ENCODE data around the gene EML3. TPM values are rescaled to one million over a fixed set of nuclear protein-coding genes. Genes with fewer than 3 reads are reported as not detected.

Gene EML3
- total and polyA plus RNA-seq, 5 donors from 2014 or later, result 16.1 to 165 (median 16.8) TPM

DNA sequence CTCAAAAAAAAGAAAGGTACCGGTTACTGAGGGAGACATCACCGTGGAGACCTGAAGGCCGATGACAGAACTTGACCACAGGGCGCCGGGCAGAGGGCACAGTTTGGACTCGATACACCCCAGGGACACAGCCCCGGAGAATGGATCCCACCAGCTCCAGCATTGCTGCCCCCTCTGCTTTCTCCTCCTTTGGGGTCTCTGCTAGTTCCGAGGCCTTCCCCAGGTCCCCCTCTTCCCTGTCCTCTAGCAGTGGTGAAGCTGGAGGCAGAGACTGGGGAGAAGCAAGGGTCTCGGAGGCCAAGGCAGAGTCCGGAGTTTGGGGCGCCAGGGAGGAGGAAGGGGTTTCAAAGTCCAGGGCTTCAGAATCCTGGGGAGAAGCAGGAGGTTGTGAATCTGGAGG is 34.0 kb downstream of the EML3 start:
- Histone ChIP-seq H3K4me3 (ENCODE audit: low read depth, low read length) (no peak overlapping the region), H3K36me3 (ENCODE audit: control insufficient read depth, insufficient read depth, low read length) (peaks cover 40% of the 10 kb centered on the region), H3K4me1 (ENCODE audit: control insufficient read depth, insufficient read depth, low read length, poor library complexity, severe bottlenecking) (peaks cover 14% of the 10 kb centered on the region), H3K9me3 (ENCODE audit: control insufficient read depth in 2 of 2, low read length in 2 of 2) (no peaks in the 10 kb centered on the region), H3K27me3 (ENCODE audit: control insufficient read depth, insufficient read depth, low read length) (no peaks in the 10 kb centered on the region), H3K27ac (ENCODE audit: insufficient read depth, low read length, poor library complexity, severe bottlenecking) (no peak overlapping the region)
- no peaks in the 10 kb centered on the region for H3K27me3 Mint-ChIP-seq
- ATAC-seq (ENCODE audit: low read depth in 2 of 2) (no peak), DNase-seq (no peak)
- no peaks in the 10 kb centered on the region for H3K9me3 Mint-ChIP-seq
- no peak overlapping the region for H3K27ac Mint-ChIP-seq
- H3K4me1 Mint-ChIP-seq, result peaks cover 0 to 25% (median 10%) of the 10 kb centered on the region in 4 donors
- no peak overlapping the region for H3K4me3 Mint-ChIP-seq
- H3K36me3 Mint-ChIP-seq, result peaks cover 18% of the 10 kb centered on the region

DNA sequence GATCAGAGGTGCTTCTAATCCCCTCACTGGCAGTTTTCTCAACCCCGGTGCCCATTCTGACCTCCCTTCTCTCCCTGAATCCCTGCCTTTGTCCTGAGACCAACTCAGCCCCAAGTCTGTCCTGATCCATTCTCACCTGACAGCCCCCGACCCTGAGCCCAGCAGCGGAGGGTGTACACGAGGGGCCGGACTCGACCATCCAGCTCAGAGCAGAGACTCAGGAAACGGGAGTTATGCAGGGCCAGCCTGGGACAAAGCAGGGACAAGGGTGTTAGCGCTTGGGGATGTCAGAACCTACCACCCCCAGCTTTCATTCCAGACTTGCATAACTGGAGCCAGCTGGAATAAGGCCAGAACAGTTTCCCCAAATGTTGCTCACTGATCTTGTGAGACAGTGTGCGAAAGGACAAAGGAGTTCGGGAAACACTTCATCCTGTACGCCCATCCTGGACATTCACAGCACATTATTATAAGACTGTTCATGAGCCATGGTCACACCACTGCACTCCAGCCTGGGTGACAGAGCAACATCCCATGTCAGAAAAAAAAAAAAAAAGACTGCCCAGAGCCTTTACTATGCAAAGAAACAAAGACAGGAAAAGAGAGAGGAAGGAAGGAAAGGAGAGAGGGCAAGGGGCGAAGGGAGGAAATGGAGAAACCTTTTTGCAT is 35.4 kb downstream of the EML3 start:
- Histone ChIP-seq H3K36me3 (ENCODE audit: control insufficient read depth, insufficient read depth, low read length) (peaks cover 39% of the 10 kb centered on the region), H3K27ac (ENCODE audit: insufficient read depth, low read length, poor library complexity, severe bottlenecking) (no peak overlapping the region), H3K9me3 (ENCODE audit: control insufficient read depth in 2 of 2, low read length in 2 of 2) (no peaks in the 10 kb centered on the region), H3K4me1 (ENCODE audit: control insufficient read depth, insufficient read depth, low read length, poor library complexity, severe bottlenecking) (peaks cover 22% of the 10 kb centered on the region), H3K27me3 (ENCODE audit: control insufficient read depth, insufficient read depth, low read length) (no peaks in the 10 kb centered on the region), H3K4me3 (ENCODE audit: low read depth, low read length) (no peak overlapping the region)
- ATAC-seq (ENCODE audit: low read depth in 2 of 2) (no peak), DNase-seq (no peak)
- no peaks in the 10 kb centered on the region for H3K9me3 Mint-ChIP-seq
- peaks cover 2 to 36% (median 17%) of the 10 kb centered on the region in 4 donors for H3K4me1 Mint-ChIP-seq
- H3K4me3 Mint-ChIP-seq, result peak overlapping the region in 2 of 4 donors; percentile 3 to 57
- H3K27ac Mint-ChIP-seq, result peak overlapping the region; percentile 57 to 94 (median 71)
- no peaks in the 10 kb centered on the region for H3K27me3 Mint-ChIP-seq
- H3K36me3 Mint-ChIP-seq, result peaks cover 22% of the 10 kb centered on the region

DNA sequence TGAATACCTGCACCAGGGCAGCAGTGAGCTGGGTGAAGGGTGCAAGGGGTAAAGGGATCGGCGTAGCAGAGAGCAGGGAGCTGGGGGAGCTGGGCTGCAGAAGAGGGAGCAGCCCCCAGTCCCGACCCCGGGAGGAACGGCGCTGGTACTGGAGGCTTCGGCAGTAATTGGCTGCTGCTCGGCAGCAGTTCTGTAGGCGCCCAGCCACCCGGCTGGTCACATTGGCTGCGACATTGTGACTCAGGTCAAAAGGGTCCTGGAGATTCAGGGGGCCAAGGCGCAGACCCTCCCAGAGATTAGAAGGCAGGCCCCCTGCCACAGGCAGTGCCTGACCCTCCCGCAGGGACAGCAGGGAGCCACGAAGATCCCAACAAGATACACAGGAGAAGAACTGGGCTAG is 36.7 kb downstream of the EML3 start:
- DNase-seq, result no peak
- H3K27me3 Mint-ChIP-seq, result no peaks in the 10 kb centered on the region
- peak overlapping the region; percentile 38 to 94 (median 46) for H3K27ac Mint-ChIP-seq
- H3K36me3 ChIP-seq (ENCODE audit: control insufficient read depth, insufficient read depth, low read length), result peaks cover 44% of the 10 kb centered on the region
- no peaks in the 10 kb centered on the region for H3K9me3 Mint-ChIP-seq
- peaks cover 27% of the 10 kb centered on the region for H3K36me3 Mint-ChIP-seq
- no peaks in the 10 kb centered on the region for H3K9me3 ChIP-seq (ENCODE audit: control insufficient read depth in 2 of 2, low read length in 2 of 2)
- H3K27ac ChIP-seq (ENCODE audit: insufficient read depth, low read length, poor library complexity, severe bottlenecking), result no peak overlapping the region
- H3K4me1 ChIP-seq (ENCODE audit: control insufficient read depth, insufficient read depth, low read length, poor library complexity, severe bottlenecking), result peaks cover 31% of the 10 kb centered on the region
- H3K4me1 Mint-ChIP-seq, result peaks cover 6 to 47% (median 29%) of the 10 kb centered on the region in 4 donors
- no peak for ATAC-seq (ENCODE audit: low read depth in 2 of 2)
- H3K27me3 ChIP-seq (ENCODE audit: control insufficient read depth, insufficient read depth, low read length), result no peaks in the 10 kb centered on the region
- H3K4me3 Mint-ChIP-seq, result peak overlapping the region in 3 of 4 donors; percentile 59 to 99 (median 95)
- no peak overlapping the region for H3K4me3 ChIP-seq (ENCODE audit: low read depth, low read length)

DNA sequence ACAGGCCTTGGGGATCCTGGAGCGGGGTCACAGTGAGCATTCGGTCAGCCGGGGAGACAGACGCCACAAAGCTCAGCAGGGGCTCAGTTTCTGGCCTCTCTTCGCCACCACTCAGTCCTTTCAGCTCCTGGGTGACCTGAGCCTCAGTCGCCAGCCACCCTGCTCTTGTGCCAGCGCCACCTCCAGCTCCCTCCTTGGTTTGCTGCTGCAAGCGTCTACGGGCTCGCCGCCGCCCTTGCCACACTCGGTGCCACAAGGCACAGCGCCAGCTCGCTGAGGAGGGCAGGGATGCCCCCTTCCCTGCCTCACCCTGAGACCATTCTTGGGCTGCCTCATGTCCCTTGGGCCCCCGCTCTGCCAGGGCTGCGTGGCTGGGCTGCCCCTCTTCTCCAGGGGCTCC is 37.4 kb downstream of the EML3 start:
- no peaks in the 10 kb centered on the region for H3K27me3 ChIP-seq (ENCODE audit: control insufficient read depth, insufficient read depth, low read length)
- no peak for DNase-seq
- H3K27me3 Mint-ChIP-seq, result no peaks in the 10 kb centered on the region
- no peaks in the 10 kb centered on the region for H3K9me3 ChIP-seq (ENCODE audit: control insufficient read depth in 2 of 2, low read length in 2 of 2)
- ATAC-seq (ENCODE audit: low read depth in 2 of 2), result no peak
- peaks cover 6 to 50% (median 32%) of the 10 kb centered on the region in 4 donors for H3K4me1 Mint-ChIP-seq
- H3K9me3 Mint-ChIP-seq, result no peaks in the 10 kb centered on the region
- H3K36me3 Mint-ChIP-seq, result peaks cover 30% of the 10 kb centered on the region
- H3K27ac Mint-ChIP-seq, result peak overlapping the region in 1 of 3 donors; percentile 94
- no peak overlapping the region for H3K4me3 ChIP-seq (ENCODE audit: low read depth, low read length)
- H3K4me3 Mint-ChIP-seq, result peak overlapping the region; percentile 91 to 99 (median 96)
- H3K36me3 ChIP-seq (ENCODE audit: control insufficient read depth, insufficient read depth, low read length), result peaks cover 50% of the 10 kb centered on the region
- peaks cover 31% of the 10 kb centered on the region for H3K4me1 ChIP-seq (ENCODE audit: control insufficient read depth, insufficient read depth, low read length, poor library complexity, severe bottlenecking)
- peak overlapping the region; percentile 78 for H3K27ac ChIP-seq (ENCODE audit: insufficient read depth, low read length, poor library complexity, severe bottlenecking)

DNA sequence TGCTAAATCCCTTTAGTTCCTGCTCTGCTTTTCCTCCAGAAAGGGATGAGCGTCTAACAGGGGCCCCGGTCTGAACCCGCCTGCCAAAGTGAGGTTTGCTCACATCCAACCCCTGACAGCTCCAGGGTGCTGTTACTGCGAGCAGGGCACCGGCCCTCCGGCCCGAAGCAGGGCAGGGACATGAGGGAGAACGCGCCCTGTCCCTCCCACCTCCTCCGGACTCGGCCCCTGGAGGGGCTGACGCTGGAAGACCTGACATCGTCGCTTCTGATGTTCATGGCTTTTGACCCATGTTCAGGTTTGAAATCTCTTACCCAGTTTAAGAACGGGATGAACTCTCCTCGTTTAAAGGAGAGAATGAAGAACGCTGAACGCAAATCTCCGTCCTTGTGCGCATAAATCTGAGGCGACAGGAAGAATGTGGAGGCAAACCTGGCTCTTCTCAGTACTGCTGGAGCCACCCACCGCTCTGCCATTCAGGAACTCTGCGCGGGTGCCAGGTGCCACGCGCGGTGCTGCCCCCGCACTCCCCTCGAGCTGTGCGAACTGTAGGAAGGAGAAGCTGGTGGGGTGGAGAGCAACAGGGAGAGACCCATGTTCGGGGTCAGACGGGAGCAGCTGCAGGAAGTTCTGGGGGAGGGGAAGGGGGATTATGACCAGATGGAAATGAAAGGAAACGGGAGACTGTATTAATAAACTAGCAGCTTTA is 38.1 kb downstream of the EML3 start:
- Histone ChIP-seq H3K27me3 (ENCODE audit: control insufficient read depth, insufficient read depth, low read length) (no peaks in the 10 kb centered on the region), H3K4me1 (ENCODE audit: control insufficient read depth, insufficient read depth, low read length, poor library complexity, severe bottlenecking) (peaks cover 35% of the 10 kb centered on the region), H3K27ac (ENCODE audit: insufficient read depth, low read length, poor library complexity, severe bottlenecking) (peak overlapping the region; percentile 78), H3K4me3 (ENCODE audit: low read depth, low read length) (peak overlapping the region; percentile 85), H3K36me3 (ENCODE audit: control insufficient read depth, insufficient read depth, low read length) (peaks cover 56% of the 10 kb centered on the region), H3K9me3 (ENCODE audit: control insufficient read depth in 2 of 2, low read length in 2 of 2) (no peaks in the 10 kb centered on the region)
- Mint-ChIP-seq H3K4me1 (peaks cover 6 to 57% (median 38%) of the 10 kb centered on the region in 4 donors), H3K36me3 (peaks cover 33% of the 10 kb centered on the region), H3K9me3 (no peaks in the 10 kb centered on the region), H3K27ac (peak overlapping the region; percentile 92 to 94 (median 92)), H3K4me3 (peak overlapping the region; percentile 91 to 99 (median 96)), H3K27me3 (no peaks in the 10 kb centered on the region)
- DNase-seq (no peak), ATAC-seq (ENCODE audit: low read depth in 2 of 2) (no peak)

DNA sequence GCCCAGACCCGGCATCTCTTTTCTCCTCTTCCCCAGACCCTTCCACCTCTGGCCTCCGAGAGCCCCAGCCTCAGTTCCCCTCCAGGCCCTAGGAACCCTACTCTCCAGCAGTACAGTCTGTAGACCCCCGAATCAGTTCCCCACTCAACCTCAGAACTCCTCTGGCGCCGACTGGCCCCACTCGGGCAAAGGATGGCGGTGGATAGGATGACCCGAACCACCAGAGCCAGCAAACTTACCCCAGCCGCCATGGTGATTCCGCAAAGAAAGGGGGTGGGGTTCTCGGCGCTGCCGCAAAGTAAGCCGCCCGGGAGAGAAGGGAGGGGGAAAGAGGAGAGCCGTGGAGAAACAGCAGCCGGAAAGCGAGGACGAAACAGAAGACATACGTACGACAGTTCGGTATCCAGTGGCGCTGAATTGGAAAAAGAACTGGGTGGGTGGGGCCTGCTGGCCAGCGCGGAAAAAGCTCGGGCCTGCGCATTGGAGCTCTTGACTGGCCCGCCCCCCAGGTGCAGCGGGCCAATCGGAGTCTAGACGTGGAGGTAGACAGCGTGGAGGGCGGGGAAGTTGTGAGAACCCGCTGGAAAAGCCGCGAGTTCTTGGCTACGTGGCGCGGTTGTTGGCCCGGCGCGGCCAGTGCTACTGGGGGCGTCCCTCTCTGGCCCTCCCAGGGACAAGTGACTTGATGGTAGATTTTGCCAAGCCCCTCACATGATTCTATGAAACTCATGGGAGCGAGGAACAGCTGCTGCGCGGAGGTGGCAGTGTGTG is 38.8 kb downstream of the EML3 start, which contains the start of gene EEF1G:
EEF1G (minus strand) TSS at position 300 of the 771 bp plus-strand sequence; CDS start at position 251, 49 bp downstream.
- peak; percentile 91 to 93 for ATAC-seq (ENCODE audit: low read depth in 2 of 2)
- peak within 1 kb of the TSS; percentile 91 for H3K4me3 ChIP-seq (ENCODE audit: low read depth, low read length)
- Mint-ChIP-seq H3K4me1 (peaks cover 6 to 58% (median 39%) of the 10 kb centered on the region in 4 donors), H3K27ac (peak within 1 kb of the TSS; percentile 92 to 94 (median 92)), H3K9me3 (no peaks in the 10 kb centered on the region), H3K4me3 (peak within 1 kb of the TSS; percentile 91 to 99 (median 96)), H3K27me3 (no peaks in the 10 kb centered on the region), H3K36me3 (peaks cover 35% of the 10 kb centered on the region)
- H3K27me3 ChIP-seq (ENCODE audit: control insufficient read depth, insufficient read depth, low read length), result no peaks in the 10 kb centered on the region
- peak within 1 kb of the TSS; percentile 88 for H3K27ac ChIP-seq (ENCODE audit: insufficient read depth, low read length, poor library complexity, severe bottlenecking)
- peaks cover 58% of the 10 kb centered on the region for H3K36me3 ChIP-seq (ENCODE audit: control insufficient read depth, insufficient read depth, low read length)
- DNase-seq, result peak; percentile 98 to 100 (median 100)
- no peaks in the 10 kb centered on the region for H3K9me3 ChIP-seq (ENCODE audit: control insufficient read depth in 2 of 2, low read length in 2 of 2)
- peaks cover 35% of the 10 kb centered on the region for H3K4me1 ChIP-seq (ENCODE audit: control insufficient read depth, insufficient read depth, low read length, poor library complexity, severe bottlenecking)

DNA sequence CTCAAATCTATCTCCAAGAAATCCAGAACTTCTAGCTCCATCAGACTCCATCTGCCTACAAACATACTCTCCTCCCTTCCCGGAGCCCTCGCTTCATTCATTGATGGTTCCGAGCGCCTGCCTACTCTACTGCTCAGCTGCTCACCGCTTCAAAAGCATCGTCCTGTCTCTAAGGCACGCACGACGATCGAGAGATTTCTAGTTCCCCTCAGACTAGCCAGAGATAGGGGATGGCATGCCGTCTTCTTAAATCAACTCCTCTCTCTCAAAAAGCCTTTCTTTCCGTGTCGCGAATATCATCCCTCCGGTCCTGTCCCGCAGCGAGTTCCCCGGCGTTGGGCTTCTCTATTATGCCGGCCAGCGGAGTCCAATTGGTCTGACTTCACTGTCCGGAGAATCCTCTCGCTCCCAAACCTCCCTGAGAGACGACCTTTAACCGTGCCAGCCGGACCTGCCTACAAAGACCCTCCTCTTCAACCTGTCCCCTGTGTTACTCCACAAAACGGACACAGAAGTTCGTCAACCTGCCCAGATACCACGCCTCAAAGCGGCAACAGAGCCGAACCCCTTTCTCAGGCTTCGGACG is 39.5 kb downstream of the EML3 start:
- H3K9me3 ChIP-seq (ENCODE audit: control insufficient read depth in 2 of 2, low read length in 2 of 2), result no peaks in the 10 kb centered on the region
- Mint-ChIP-seq H3K36me3 (peaks cover 35% of the 10 kb centered on the region), H3K4me3 (peak overlapping the region; percentile 91 to 99 (median 96)), H3K4me1 (peaks cover 6 to 62% (median 40%) of the 10 kb centered on the region in 4 donors), H3K9me3 (no peaks in the 10 kb centered on the region), H3K27me3 (no peaks in the 10 kb centered on the region), H3K27ac (peak overlapping the region; percentile 92 to 94 (median 92))
- ATAC-seq (ENCODE audit: low read depth in 2 of 2) (no peak), DNase-seq (peak in 2 of 3 donors; percentile 35 to 56)
- H3K27ac ChIP-seq (ENCODE audit: insufficient read depth, low read length, poor library complexity, severe bottlenecking), result peak overlapping the region; percentile 88
- H3K27me3 ChIP-seq (ENCODE audit: control insufficient read depth, insufficient read depth, low read length), result no peaks in the 10 kb centered on the region
- peak overlapping the region; percentile 91 for H3K4me3 ChIP-seq (ENCODE audit: low read depth, low read length)
- peaks cover 35% of the 10 kb centered on the region for H3K4me1 ChIP-seq (ENCODE audit: control insufficient read depth, insufficient read depth, low read length, poor library complexity, severe bottlenecking)
- H3K36me3 ChIP-seq (ENCODE audit: control insufficient read depth, insufficient read depth, low read length), result peaks cover 55% of the 10 kb centered on the region

Data from CD4-positive, CD25-positive, alpha-beta regulatory T cell (primary cell).